K562 (cell line): ENCODE data around the gene ERICH6. TPM values are rescaled to one million over a fixed set of nuclear protein-coding genes. Genes with fewer than 3 reads are reported as not detected.

Experiments used
- CHD2 ChIP-seq: IDR thresholded peaks from 2 replicates; pipeline ENCODE4 v1.6.1; 2011; ENCODE audit warnings: low read depth, low read length
- E2F5 ChIP-seq: sonication (generic); formaldehyde crosslinking; IDR thresholded peaks from 2 replicates; pipeline ENCODE4 v1.8.0; 2022; ENCODE audit warnings: mild to moderate bottlenecking, missing genetic modification reagents
- FOXJ3 ChIP-seq: sonication (generic); formaldehyde crosslinking; IDR thresholded peaks from 2 replicates; pipeline ENCODE4 v1.4.0; 2020; ENCODE audit warnings: mild to moderate bottlenecking, missing genetic modification reagents
- GABPA ChIP-seq: fragments of 200-800 bp; sonication (Bioruptor generic); conservative IDR thresholded peaks from 2 replicates; pipeline ENCODE4 v1.6.1; 2016; ENCODE audit warnings: low read depth, missing genetic modification characterization, missing compliant biosample characterization
- GTF3C2 ChIP-seq: IDR thresholded peaks from 3 replicates; pipeline ENCODE4 v1.6.1; 2011; ENCODE audit warnings: borderline replicate concordance, mild to moderate bottlenecking, moderate library complexity; ENCODE audit not compliant: insufficient read length; ENCODE audit errors: extremely low read depth
- JUND ChIP-seq, 2 experiments: IDR thresholded peaks; 2 replicates in 1 of 2; 3 replicates in 1 of 2; pipeline ENCODE4 v1.6.1; 2011; ENCODE audit warnings: borderline replicate concordance in 2 of 2, low read depth in 2 of 2, low read length in 2 of 2, improper control_type of control experiment in 1 of 2, missing biosample characterization in 1 of 2, missing genetic modification characterization in 1 of 2, missing genetic modification reagents in 1 of 2
- MAZ ChIP-seq, 2 experiments: fragments of 450-650 bp in 1 of 2; sonication (generic) in 1 of 2; formaldehyde crosslinking; IDR thresholded peaks in 1 of 2; conservative IDR thresholded peaks in 1 of 2; 2 replicates each; pipeline versions ENCODE4 v1.4.0 to v1.5.0; 2020; ENCODE audit warnings: mild to moderate bottlenecking in 1 of 2, missing genetic modification reagents in 1 of 2
- MXI1 ChIP-seq: IDR thresholded peaks from 2 replicates; pipeline ENCODE4 v1.6.1; 2011; ENCODE audit warnings: low read depth, mild to moderate bottlenecking, improper control_type of control experiment, low read length
- MYC ChIP-seq, 2 experiments: fragments of 250-450 bp in 1 of 2; sonication (Bioruptor Pico) in 1 of 2; IDR thresholded peaks; 2 replicates each; pipeline versions ENCODE4 v1.5.1 to v1.6.1; 2012 to 2021; ENCODE audit warnings: low read depth in 2 of 2, borderline replicate concordance in 1 of 2, improper control_type of control experiment in 1 of 2, low read length in 1 of 2, mild to moderate bottlenecking in 1 of 2, moderate library complexity in 1 of 2
- PCBP1 ChIP-seq: fragments of 200-400 bp; formaldehyde crosslinking; IDR thresholded peaks from 2 replicates; pipeline ENCODE4 v1.6.1; 2018; ENCODE audit warnings: mild to moderate bottlenecking, low read depth, low read length; ENCODE audit not compliant: poor library complexity, severe bottlenecking
- POLR2A ChIP-seq: fragments of 450-650 bp; conservative IDR thresholded peaks from 2 replicates; pipeline ENCODE4 v1.6.1; 2016
- PRDM10 ChIP-seq: fragments of 450-650 bp; IDR thresholded peaks from 2 replicates; pipeline ENCODE4 v1.6.1; 2018; ENCODE audit not compliant: partially characterized antibody
- RFX1 ChIP-seq: fragments of 450-650 bp; IDR thresholded peaks from 2 replicates; pipeline ENCODE4 v1.6.1; 2016; ENCODE audit warnings: mild to moderate bottlenecking, moderate library complexity
- SRSF1 ChIP-seq: fragments of 200-400 bp; formaldehyde crosslinking; IDR thresholded peaks from 2 replicates; pipeline ENCODE4 v1.6.1; 2017; ENCODE audit warnings: mild to moderate bottlenecking, low read depth, low read length, moderate library complexity
- ZFP1 ChIP-seq: fragments of 450-650 bp; formaldehyde crosslinking; IDR thresholded peaks from 2 replicates; pipeline ENCODE4 v1.4.0; 2020; ENCODE audit warnings: mild to moderate bottlenecking, mixed read lengths
- ZFP91 ChIP-seq: sonication (generic); formaldehyde crosslinking; IDR thresholded peaks from 2 replicates; pipeline ENCODE4 v1.8.0; 2022; ENCODE audit warnings: mild to moderate bottlenecking, missing genetic modification reagents
- ZNF384 ChIP-seq: IDR thresholded peaks from 2 replicates; pipeline ENCODE4 v1.6.1; 2012; ENCODE audit warnings: low read depth, low read length, improper control_type of control experiment
- ZNF75A ChIP-seq: fragments of 450-650 bp; formaldehyde crosslinking; IDR thresholded peaks from 2 replicates; pipeline ENCODE4 v1.4.0; 2020; ENCODE audit warnings: mild to moderate bottlenecking
- polyA plus RNA-seq, 8 experiments: library from polyadenylated mRNA; depleted of rRNA in 4 of 8; stranded (reverse) in 5 of 8; unstranded in 3 of 8; fragments of >200 nt; fragmentation: Nextera tagmentation in 2 of 8; fragmentation: Illumina TruSeq in 1 of 8; extraction: Ambion mirVana in 2 of 8; extraction: Trizol in 1 of 8; gene quantifications; 2 replicates each; pipeline versions ENCODE4 v1.2.1 to v1.2.3, GENCODE V29; 2011 to 2014; ENCODE audit warnings: inconsistent platforms in 1 of 8, missing spikeins in 1 of 8
- total RNA-seq, 7 experiments: library from RNA; depleted of rRNA in 6 of 7; stranded (reverse); fragments of >200 nt in 6 of 7; fragmentation: Illumina TruSeq in 2 of 7; extraction: Trizol in 2 of 7; gene quantifications; 2 replicates each; pipeline versions ENCODE4 v1.2.1 to v1.2.3, GENCODE V29; 2011 to 2021; ENCODE audit warnings: low replicate concordance in 1 of 7

ERICH6 gene
- total and polyA plus RNA-seq, 9 of the 15 experiments (the other 6 are each of a cell fraction or from before 2014, with no cell fraction given) = not detected

- peak; percentile 92 for TF ChIP-seq ZFP91
- TF ChIP-seq CHD2 = peak; percentile 97
- TF ChIP-seq PRDM10 = peak; percentile 31
- peak; percentile 70; the same call in 1 of the 2 replicates for TF ChIP-seq ZNF384
- TF ChIP-seq MXI1 = peak; percentile 76; the same call in 1 of the 2 replicates
- TF ChIP-seq FOXJ3 (CRISPR knock-in tag) = peak; percentile 94
- no peak for TF ChIP-seq SRSF1
- TF ChIP-seq JUND (IDR thresholded peaks at IDR 0.05; ENCODE audit: borderline replicate concordance, low read depth, low read length) = peak; percentile 4; the same call in 1 of the 2 replicates
- no peak for TF ChIP-seq JUND (tag; IDR thresholded peaks at IDR 0.05; ENCODE audit: borderline replicate concordance, low read depth, low read length)
- no peak for TF ChIP-seq PCBP1
- TF ChIP-seq MYC (IDR thresholded peaks at IDR 0.05; ENCODE audit: low read depth, low read length) = no peak
- TF ChIP-seq MYC (CRISPR knock-in tag; IDR thresholded peaks at IDR 0.05; ENCODE audit: borderline replicate concordance, low read depth) = no peak
- TF ChIP-seq ZFP1 (CRISPR knock-in tag) = no peak
- no peak for TF ChIP-seq ZNF75A (CRISPR knock-in tag)
- TF ChIP-seq E2F5 (CRISPR knock-in tag) = no peak
- TF ChIP-seq GABPA (tag) = 0 out of 2 replicates have a peak, but pooled peaks have one; percentile 29
- TF ChIP-seq RFX1 = peak; percentile 93
- TF ChIP-seq POLR2A = peak; percentile 52
- no peak for TF ChIP-seq GTF3C2
- TF ChIP-seq MAZ (CRISPR knock-in tag; conservative IDR thresholded peaks at IDR 0.05 in 1 of 2, IDR thresholded peaks at IDR 0.05 in 1 of 2) = peak; percentile 30 to 49; a peak in 1 of 4 replicates
Observed at GRCh38 chr3:150703756-150704344, at the start of gene ERICH6 (continued).
